ENCODE data around the gene DGAT2. TPM values are rescaled to one million over a fixed set of nuclear protein-coding genes. Genes with fewer than 3 reads are reported as not detected.

Gene DGAT2
- total RNA-seq, 2 donors from 2014 or later: 6.0 to 14.2 TPM

GRCh38 chr11:75813124-75813523, 44.5 kb downstream of the DGAT2 start:
- H3K4me3 Mint-ChIP-seq: no peak overlapping the region
- 81 to 100% methylated on average over 2 of the region's 2 CpGs for WGBS, 2 experiments (ENCODE audit: insufficient coverage in 1 of 2, insufficient read length in 1 of 2)

GRCh38 chr11:75813622-75814039, 45.1 kb downstream of the DGAT2 start:
- Mint-ChIP-seq H3K36me3 (ENCODE audit: low read depth) (no peaks in the 10 kb centered on the region), H3K4me1 (peaks cover 33% of the 10 kb centered on the region), H3K9me3 (no peaks in the 10 kb centered on the region), H3K4me3 (no peak overlapping the region), H3K27me3 (ENCODE audit: insufficient read depth) (no peaks in the 10 kb centered on the region), H3K27ac (peak overlapping the region; percentile 96)
- Histone ChIP-seq H3K9me3 (ENCODE audit: control insufficient read depth, low read length) (no peaks in the 10 kb centered on the region), H3K27me3 (ENCODE audit: control insufficient read depth, insufficient read depth, low read length, poor library complexity, severe bottlenecking) (no peaks in the 10 kb centered on the region), H3K36me3 (ENCODE audit: control insufficient read depth, insufficient read depth, low read length) (no peaks in the 10 kb centered on the region), H3K4me3 (ENCODE audit: low read length) (peak overlapping the region; percentile 91), H3K9ac (ENCODE audit: extremely low read depth, low read length, poor library complexity, severe bottlenecking) (peak overlapping the region; percentile 56), H3K27ac (ENCODE audit: low read depth, low read length) (no peak overlapping the region), H3K4me1 (ENCODE audit: control insufficient read depth, insufficient read depth, low read length) (peaks cover 17% of the 10 kb centered on the region)
- WGBS, 2 experiments (ENCODE audit: insufficient coverage in 1 of 2, insufficient read length in 1 of 2): 91 to 95% methylated on average over 1 of the region's 1 CpG
- DNase-seq: no peak
- TF ChIP-seq CTCF (conservative IDR thresholded peaks at IDR 0.05): no peak

More at GRCh38 chr11:75813124-75813523, 44.5 kb downstream of the DGAT2 start:
- DNase-seq: no peak
- Mint-ChIP-seq H3K4me1 (peaks cover 33% of the 10 kb centered on the region), H3K27ac (peak overlapping the region; percentile 42), H3K27me3 (ENCODE audit: insufficient read depth) (peaks cover 2% of the 10 kb centered on the region), H3K9me3 (no peaks in the 10 kb centered on the region), H3K36me3 (ENCODE audit: low read depth) (no peaks in the 10 kb centered on the region)
- H3K27ac ChIP-seq (ENCODE audit: low read depth, low read length): no peak overlapping the region
- peaks cover 17% of the 10 kb centered on the region for H3K4me1 ChIP-seq (ENCODE audit: control insufficient read depth, insufficient read depth, low read length)
- H3K9me3 ChIP-seq (ENCODE audit: control insufficient read depth, low read length): no peaks in the 10 kb centered on the region
- no peaks in the 10 kb centered on the region for H3K27me3 ChIP-seq (ENCODE audit: control insufficient read depth, insufficient read depth, low read length, poor library complexity, severe bottlenecking)
- H3K9ac ChIP-seq (ENCODE audit: extremely low read depth, low read length, poor library complexity, severe bottlenecking): no peak overlapping the region
- H3K4me3 ChIP-seq (ENCODE audit: low read length): peak overlapping the region; percentile 91
- no peak for TF ChIP-seq CTCF (conservative IDR thresholded peaks at IDR 0.05)
- H3K36me3 ChIP-seq (ENCODE audit: control insufficient read depth, insufficient read depth, low read length): no peaks in the 10 kb centered on the region

- Histone ChIP-seq H3K9ac (ENCODE audit: extremely low read depth, low read length, poor library complexity, severe bottlenecking) (peak overlapping the region; percentile 56), H3K4me3 (ENCODE audit: low read length) (peak overlapping the region; percentile 91), H3K9me3 (ENCODE audit: control insufficient read depth, low read length) (no peaks in the 10 kb centered on the region), H3K27me3 (ENCODE audit: control insufficient read depth, insufficient read depth, low read length, poor library complexity, severe bottlenecking) (no peaks in the 10 kb centered on the region), H3K36me3 (ENCODE audit: control insufficient read depth, insufficient read depth, low read length) (no peaks in the 10 kb centered on the region), H3K4me1 (ENCODE audit: control insufficient read depth, insufficient read depth, low read length) (peaks cover 17% of the 10 kb centered on the region), H3K27ac (ENCODE audit: low read depth, low read length) (no peak overlapping the region)
- Mint-ChIP-seq H3K27me3 (ENCODE audit: insufficient read depth) (no peaks in the 10 kb centered on the region), H3K4me1 (peaks cover 33% of the 10 kb centered on the region), H3K9me3 (no peaks in the 10 kb centered on the region), H3K27ac (peak overlapping the region; percentile 96), H3K4me3 (no peak overlapping the region), H3K36me3 (ENCODE audit: low read depth) (no peaks in the 10 kb centered on the region)
- no peak for DNase-seq
- 2% methylated on average over 11 to 12 of the region's 12 CpGs for WGBS, 2 experiments (ENCODE audit: insufficient coverage in 1 of 2, insufficient read length in 1 of 2)
- TF ChIP-seq CTCF (conservative IDR thresholded peaks at IDR 0.05): no peak
Measured at GRCh38 chr11:75814363-75814676, 45.7 kb downstream of the DGAT2 start.

Data from endodermal cell (in vitro differentiated cells).